ENCODE data around the gene SEC24C. TPM values are rescaled to one million over a fixed set of nuclear protein-coding genes. Genes with fewer than 3 reads are reported as not detected.

The SEC24C gene
- total and polyA plus RNA-seq, 2 of the 4 experiments (the other 2 are of a cell fraction): 74.2 to 88.9 TPM

- Histone ChIP-seq H3K9me1 (ENCODE audit: insufficient read depth, low read length) (0 out of 2 replicates have a peak, but pooled peaks cover 8% of the 10 kb centered on the region), H2AK5ac (ENCODE audit: low read depth, low read length) (no peak overlapping the region), H4K8ac (ENCODE audit: low read depth in 2 of 2, low read length in 2 of 2) (no peak overlapping the region), H2BK20ac (ENCODE audit: low read depth, low read length) (no peak overlapping the region), H3K4me1 (ENCODE audit: control insufficient read depth, insufficient read depth, low read length) (peaks cover 3% of the 10 kb centered on the region; the same call in 1 of the 2 replicates), H3K56ac (ENCODE audit: extremely low read depth, insufficient read depth, low read length) (no peak overlapping the region), H3K23ac (ENCODE audit: low read depth, low read length) (no peak overlapping the region), H3K9me3 (ENCODE audit: control insufficient read depth, insufficient read depth, low read length) (no peaks in the 10 kb centered on the region), H3K14ac (replicated peaks; ENCODE audit: low read depth, low read length) (no peak overlapping the region), H3K4me3 (ENCODE audit: insufficient read depth, low read depth, low read length) (no peak overlapping the region), H4K91ac (ENCODE audit: insufficient read depth, low read depth, low read length) (no peak overlapping the region), H2BK120ac (ENCODE audit: low read depth, low read length) (no peak overlapping the region), H3K27ac (ENCODE audit: insufficient read depth, low read length) (no peak overlapping the region), H2AK9ac (replicated peaks; ENCODE audit: low read depth, low read length, poor library complexity) (no peak overlapping the region), H3K27me3 (ENCODE audit: control insufficient read depth, insufficient read depth, low read length) (no peaks in the 10 kb centered on the region), H3K4me2 (ENCODE audit: low read depth, low read length) (no peak overlapping the region), H3K79me1 (ENCODE audit: low read depth in 1 of 2, low read length in 2 of 2) (peaks cover 7 to 23% of the 10 kb centered on the region in 2 experiments), H2BK15ac (ENCODE audit: low read depth, low read length) (no peak overlapping the region), H3K36me3 (ENCODE audit: control insufficient read depth, insufficient read depth, low read length) (peaks cover 22% of the 10 kb centered on the region), H4K5ac (ENCODE audit: low read depth, low read length) (no peak overlapping the region), H3K4ac (ENCODE audit: low read depth, low read length) (no peak overlapping the region), H2BK5ac (ENCODE audit: low read depth, low read length, poor library complexity, severe bottlenecking) (no peak overlapping the region), H3K18ac (ENCODE audit: low read depth, low read length) (no peak overlapping the region), H2AFZ (replicated peaks; ENCODE audit: low read length, poor library complexity) (no peak overlapping the region), H3K9ac (ENCODE audit: low read depth, low read length) (no peak overlapping the region), H4K20me1 (ENCODE audit: insufficient read depth, low read length) (no peaks in the 10 kb centered on the region)
- in situ Hi-C loops (cut with MboI; ENCODE audit: low sequenced_read_pairs): no loop called here
- intact Hi-C loops (cut with micrococcal nuclease): no loop called here
- CTCF ChIA-PET: no interaction called here
- dilution Hi-C loops (cut with HindIII; ENCODE audit: low sequenced_read_pairs, unreplicated experiment): no loop called here
- DNase-seq (no peak), ATAC-seq (ENCODE audit: low read depth) (no peak)
- TF ChIP-seq USF2 (IDR thresholded peaks at IDR 0.05; ENCODE audit: low read depth, low read length): no peak
- WGBS, 2 experiments (ENCODE audit: extremely low coverage in 2 of 2, insufficient read length in 1 of 2): 96% methylated on average over 12 of the region's 20 CpGs; no CpG with 5 or more reads in 1 of the 2 experiments
- no TSS peak for BruUV-seq (replicated peaks)
- POLR2A ChIA-PET (ENCODE audit: unreplicated experiment): no interaction called here
Observed at GRCh38 chr10:73732426-73732825, 11.7 kb upstream of the SEC24C start.

Measured in IMR-90 (cell line).